ENCODE results near the gene CD247. TPM values are rescaled to one million over a fixed set of nuclear protein-coding genes. Genes with fewer than 3 reads are reported as not detected.
A peak's percentile ranks its signal among the peaks of the same experiment; 100 is the strongest.

CD247 gene
- total and polyA plus RNA-seq, 9 of the 15 experiments (the other 6 are each of a cell fraction or from before 2014, with no cell fraction given), result 0.08 to 0.42 (median 0.28) TPM; not detected in 5

- TF ChIP-seq GMEB1 (CRISPR knock-in tag; IDR thresholded peaks at IDR 0.05) (no peak), ETV6 (IDR thresholded peaks at IDR 0.05; ENCODE audit: borderline replicate concordance in 1 of 2, low read depth in 2 of 2, low read length in 1 of 2) (no peak), ETV6 (CRISPR knock-in tag; IDR thresholded peaks at IDR 0.05; ENCODE audit: borderline replicate concordance) (no peak), NFE2L1 (tag; IDR thresholded peaks at IDR 0.05; ENCODE audit: borderline replicate concordance, low read depth) (no peak), NUFIP1 (IDR thresholded peaks at IDR 0.05; ENCODE audit: partially characterized antibody) (no peak), CCAR2 (IDR thresholded peaks at IDR 0.05; ENCODE audit: low read depth, low read length) (no peak), NEUROD1 (IDR thresholded peaks at IDR 0.05; ENCODE audit: borderline replicate concordance, low read depth, low read length, partially characterized antibody) (no peak), CC2D1A (IDR thresholded peaks at IDR 0.05) (no peak), MAFK (IDR thresholded peaks at IDR 0.05; ENCODE audit: low read length) (no peak)
Observed at GRCh38 chr1:167465743-167466142, 52.6 kb downstream of the CD247 start (continued).

- in situ Hi-C loops (cut with MboI), result no loop called here
- no TSS peak for BruUV-seq (replicated peaks)
Observed at GRCh38 chr1:167465018-167465417, 53.3 kb downstream of the CD247 start.

More at GRCh38 chr1:167465018-167465417, 53.3 kb downstream of the CD247 start:
- H4K20me1 ChIP-seq (replicated peaks; ENCODE audit: control insufficient read depth, insufficient read depth, low read length), result no peaks in the 10 kb centered on the region
- 24% methylated on average over 2 of the region's 2 CpGs for WGBS (ENCODE audit: insufficient coverage, low coverage, missing lambda C conversion rate)
- CTCF ChIA-PET (ENCODE audit: low intra/inter-chr PET ratio), result no interaction called here
- H3K4me2 ChIP-seq (ENCODE audit: insufficient read depth, low read length), result no peak overlapping the region
- no peak overlapping the region for H3K4me3 ChIP-seq
- DNase-seq (ENCODE audit: extremely low read depth in 1 of 4, low spot score in 3 of 4), result no peak
- POLR2A ChIA-PET, result interaction anchor here (1.6 kb wide), 2 partner anchors 10 to 16 kb away, joined by 3 to 4 read pairs; no protein-coding TSS in a partner anchor
- no peak overlapping the region for H3K27ac ChIP-seq (ENCODE audit: extremely low read depth, low read depth, low read length)
- no peaks in the 10 kb centered on the region for H3K9me1 ChIP-seq (ENCODE audit: control insufficient read depth, insufficient read depth, low read length)
- no peak overlapping the region for H3K9ac ChIP-seq (ENCODE audit: insufficient read depth in 1 of 2, low read depth in 2 of 2, low read length in 2 of 2)
- H3K79me2 ChIP-seq (ENCODE audit: control insufficient read depth, insufficient read depth, low read length), result no peaks in the 10 kb centered on the region
- ATAC-seq, result peak; percentile 31; the same call in 1 of the 3 replicates
- TF ChIP-seq SMARCB1 (IDR thresholded peaks at IDR 0.05; ENCODE audit: insufficient read length, low read depth), result no peak
- TF ChIP-seq BRD4 (IDR thresholded peaks at IDR 0.05), result no peak
- no peak for TF ChIP-seq ATF2 (CRISPR knock-in tag; IDR thresholded peaks at IDR 0.05)
- TF ChIP-seq ZNF408 (CRISPR knock-in tag; IDR thresholded peaks at IDR 0.05; ENCODE audit: low read depth), result no peak
- TF ChIP-seq NR2C1 (IDR thresholded peaks at IDR 0.05), result no peak
- TF ChIP-seq NR2C1 (tag; IDR thresholded peaks at IDR 0.05), result no peak
- TF ChIP-seq SIX5 (IDR thresholded peaks at IDR 0.05; ENCODE audit: borderline replicate concordance in 1 of 2, insufficient read depth in 1 of 2, low read depth in 1 of 2, low read length in 2 of 2), result no peak
- no peak for TF ChIP-seq GTF2A2 (tag; IDR thresholded peaks at IDR 0.05)
- no peak for TF ChIP-seq ZBTB5 (IDR thresholded peaks at IDR 0.05)
- H3K9me3 ChIP-seq (replicated peaks; ENCODE audit: control insufficient read depth, insufficient read depth, low read depth, low read length), result no peaks in the 10 kb centered on the region
- FAIRE-seq, result no peak
- no peaks in the 10 kb centered on the region for H3K36me3 ChIP-seq (ENCODE audit: control insufficient read depth, insufficient read depth, low read length)
- H2AFZ ChIP-seq (ENCODE audit: low read depth, low read length), result no peak overlapping the region
- intact Hi-C loops (cut with micrococcal nuclease), result no loop called here
- peaks cover 4% of the 10 kb centered on the region in 2 experiments; a peak in 3 of 5 replicates for H3K4me1 ChIP-seq (replicated peaks in 1 of 2; ENCODE audit: control insufficient read depth in 2 of 2, insufficient read depth in 2 of 2, low read length in 2 of 2)
- peaks cover 11 to 34% of the 10 kb centered on the region in 2 experiments; a peak in 4 of 5 replicates for H3K27me3 ChIP-seq (ENCODE audit: control insufficient read depth in 2 of 2, insufficient read depth in 2 of 2, low read length in 2 of 2)
